Body of pancreas (tissue), 4 donors: ENCODE measurements around the gene RNF212.

ENCODE experiments used
- CTCF ChIP-seq, 7 experiments: fragments of 450-650 bp in 4 of 7; fragments of 200-600 bp in 3 of 7; sonication (generic) in 3 of 7; IDR thresholded peaks; one replicate each; pipeline ENCODE4 v1.5.1; 2016 to 2019; ENCODE audit warnings: antibody characterized with exemption in 7 of 7
- POLR2A ChIP-seq, 3 donors: fragments of 450-650 bp; IDR thresholded peaks; one replicate each; pipeline ENCODE4 v1.6.1; 2016; ENCODE audit warnings: antibody characterized with exemption in 3 of 3, mild to moderate bottlenecking in 2 of 3

DNA sequence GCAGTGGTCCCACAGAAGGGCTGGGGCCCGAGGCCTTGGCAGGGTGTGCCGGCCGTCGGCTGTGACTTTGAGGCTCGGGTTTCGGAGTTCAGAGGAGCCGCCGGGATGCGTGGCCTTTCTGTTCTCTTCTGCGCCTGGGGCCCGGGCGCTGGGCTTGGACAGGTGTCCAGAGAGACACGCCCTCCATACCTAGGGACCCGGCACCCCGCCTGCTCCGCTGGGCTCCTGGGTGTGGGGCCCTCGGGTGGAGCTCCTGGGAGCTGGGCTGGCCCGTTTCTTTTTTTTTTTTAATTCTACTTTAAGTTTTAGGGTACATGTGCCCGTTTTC is 90.7 kb downstream of the RNF212 start:
- TF ChIP-seq CTCF (IDR thresholded peaks at IDR 0.05): no peak
- TF ChIP-seq POLR2A (IDR thresholded peaks at IDR 0.05): no peak
